Fibroblast of lung (primary cell): ENCODE data around the gene RPL35A.

Source experiments
- CTCF ChIP-seq, 2 donors: IDR thresholded peaks in 1 of 2; conservative IDR thresholded peaks in 1 of 2; 1 replicate in 1 of 2; 2 replicates in 1 of 2; pipeline ENCODE4 v1.5.1; 2011 to 2012; ENCODE audit warnings: low read length in 2 of 2, control low read depth in 1 of 2, inconsistent platforms in 1 of 2, low read depth in 1 of 2, mild to moderate bottlenecking in 1 of 2
- EZH2 ChIP-seq: IDR thresholded peaks from 2 replicates; pipeline ENCODE4 v1.5.1; 2012; ENCODE audit warnings: low read length, control low read depth, mild to moderate bottlenecking; ENCODE audit errors: missing control alignments

- TF ChIP-seq CTCF (conservative IDR thresholded peaks at IDR 0.05 in 1 of 2, IDR thresholded peaks at IDR 0.05 in 1 of 2; ENCODE audit: low read depth in 1 of 2, low read length in 2 of 2): no peak
- no peak for TF ChIP-seq EZH2
Measured at GRCh38 chr3:197949778-197950676, at the start of gene RPL35A.
